ENCODE data around the gene ZNF688.
"Not testable (repeated sequence)": the region's sequence is repeated elsewhere in the genome, so short reads cannot be mapped to it uniquely, and the experiment has no call there.

The ZNF688 gene

GRCh38 chr16:30557957-30558788 is 13.3 kb downstream of the ZNF688 start, which contains the start of gene ZNF764:
TSS of gene ZNF764 (minus strand) at chr16:30558374. CDS start at chr16:30558182, 192 bp downstream.
- in situ Hi-C loops (cut with HindIII; ENCODE audit: low sequenced_read_pairs): no loop called here

- in situ Hi-C loops (cut with HindIII; ENCODE audit: low sequenced_read_pairs): no loop called here
Measured at GRCh38 chr16:30557707-30557956, 13.9 kb downstream of the ZNF688 start.

GRCh38 chr16:30556125-30556473 is 15.4 kb downstream of the ZNF688 start:
- in situ Hi-C loops (cut with HindIII; ENCODE audit: low sequenced_read_pairs): no loop called here

- in situ Hi-C loops (cut with HindIII; ENCODE audit: low sequenced_read_pairs): no loop called here
Measured at GRCh38 chr16:30555315-30556124, 16.0 kb downstream of the ZNF688 start.

GRCh38 chr16:30554557-30555314 is 16.8 kb downstream of the ZNF688 start:
- in situ Hi-C loops (cut with HindIII; ENCODE audit: low sequenced_read_pairs): no loop called here

- in situ Hi-C loops (cut with HindIII; ENCODE audit: low sequenced_read_pairs): no loop called here
Measured at GRCh38 chr16:30553393-30553899, 18.1 kb downstream of the ZNF688 start.

GRCh38 chr16:30552956-30553355 is 18.6 kb downstream of the ZNF688 start:
- in situ Hi-C loops (cut with HindIII; ENCODE audit: low sequenced_read_pairs): no loop called here

- in situ Hi-C loops (cut with HindIII; ENCODE audit: low sequenced_read_pairs): no loop called here
Measured at GRCh38 chr16:30551781-30552180, 19.7 kb downstream of the ZNF688 start.

- in situ Hi-C loops (cut with HindIII; ENCODE audit: low sequenced_read_pairs): no loop called here
Measured at GRCh38 chr16:30548416-30549253, 22.9 kb downstream of the ZNF688 start.

- in situ Hi-C loops (cut with HindIII; ENCODE audit: low sequenced_read_pairs): no loop called here
Measured at GRCh38 chr16:30546115-30546514, 25.4 kb downstream of the ZNF688 start.

GRCh38 chr16:30543067-30543466 is 28.4 kb downstream of the ZNF688 start:
- in situ Hi-C loops (cut with HindIII; ENCODE audit: low sequenced_read_pairs): no loop called here

GRCh38 chr16:30541502-30542329 is 29.8 kb downstream of the ZNF688 start:
- in situ Hi-C loops (cut with HindIII; ENCODE audit: low sequenced_read_pairs): no loop called here

- in situ Hi-C loops (cut with HindIII; ENCODE audit: low sequenced_read_pairs): not testable (repeated sequence)
Measured at GRCh38 chr16:30540916-30541464, 30.5 kb downstream of the ZNF688 start.

- in situ Hi-C loops (cut with HindIII; ENCODE audit: low sequenced_read_pairs): not testable (repeated sequence)
Measured at GRCh38 chr16:30539986-30540526, 31.5 kb downstream of the ZNF688 start.

- in situ Hi-C loops (cut with HindIII; ENCODE audit: low sequenced_read_pairs): no loop called here
Measured at GRCh38 chr16:30539000-30539964, 32.2 kb downstream of the ZNF688 start.

GRCh38 chr16:30536391-30537024 is 35.0 kb downstream of the ZNF688 start:
- in situ Hi-C loops (cut with HindIII; ENCODE audit: low sequenced_read_pairs): not testable (repeated sequence)

- in situ Hi-C loops (cut with HindIII; ENCODE audit: low sequenced_read_pairs): no loop called here
Measured at GRCh38 chr16:30535777-30536190, 35.7 kb downstream of the ZNF688 start.
